NCI-H82 (cell line): ENCODE data around the gene SOX6.
"Not testable (repeated sequence)": the region's sequence is repeated elsewhere in the genome, so short reads cannot be mapped to it uniquely, and the experiment has no call there.

ENCODE experiments used
- DNase-seq: peaks from one replicate; lab custom pipeline; 2025; lab: John Stamatoyannopoulos, UW

SOX6 gene

DNA sequence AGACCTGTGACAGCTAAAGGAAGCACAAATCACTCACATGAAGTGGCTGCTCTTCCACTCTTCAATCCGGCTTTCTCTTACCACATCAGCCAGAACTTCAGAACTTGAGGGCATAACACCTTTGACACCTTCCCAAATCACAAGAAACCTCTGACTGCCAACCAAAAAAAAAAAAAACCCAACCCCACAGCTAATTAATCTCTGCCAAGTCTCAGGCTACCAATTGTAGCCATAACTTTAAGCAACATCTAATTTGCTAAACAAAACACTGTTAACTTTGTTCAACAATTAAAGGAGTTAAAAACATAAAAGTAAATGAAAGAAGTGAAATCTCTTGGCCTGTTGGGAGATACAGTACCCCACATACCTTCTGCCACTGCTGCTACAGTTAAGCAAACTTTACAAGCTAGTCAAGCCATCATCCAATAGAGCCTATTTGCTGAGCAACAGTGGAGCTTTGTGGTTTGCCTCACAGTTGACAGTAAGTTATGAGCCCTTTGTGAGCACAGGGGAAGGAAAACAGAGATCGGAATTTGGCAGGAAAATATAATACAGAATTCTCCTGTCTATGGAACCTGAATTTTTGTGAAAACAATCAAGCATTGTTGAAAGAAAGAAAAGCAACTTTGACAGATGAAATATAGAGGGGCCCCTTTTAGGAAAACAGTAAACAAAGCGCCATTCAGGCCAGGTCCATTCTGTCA is at the start of gene SOX6:
Gene SOX6, minus strand, starts transcription at position 490 of the 704 bp plus-strand sequence. CDS start 15,298 bp downstream, outside the sequence.
- DNase-seq: no peak

DNA sequence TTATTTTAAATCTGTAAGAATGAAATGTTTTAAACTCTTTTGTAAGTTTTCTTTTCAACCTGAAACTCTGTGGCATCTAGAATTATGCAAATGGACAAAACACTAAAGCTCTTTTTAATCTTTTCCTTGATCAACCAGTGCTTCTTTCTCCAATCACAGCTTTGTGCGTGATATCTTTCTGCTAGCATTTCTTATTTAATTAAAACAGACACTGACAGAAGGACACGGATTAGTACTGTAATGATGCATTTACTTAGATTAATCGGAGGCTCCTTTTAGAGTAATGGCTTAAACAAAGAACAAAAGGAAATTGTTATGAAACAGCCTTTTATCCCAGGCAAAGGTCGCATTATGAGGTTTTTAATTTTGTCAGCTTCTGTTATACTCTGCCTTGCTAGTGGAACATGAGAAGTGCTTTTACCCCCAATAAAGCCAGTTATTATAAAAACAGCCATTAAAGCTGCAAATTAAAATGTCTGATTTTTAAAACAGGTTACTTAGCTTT is 48.5 kb upstream of the SOX6 start:
- DNase-seq: peak; percentile 92

DNA sequence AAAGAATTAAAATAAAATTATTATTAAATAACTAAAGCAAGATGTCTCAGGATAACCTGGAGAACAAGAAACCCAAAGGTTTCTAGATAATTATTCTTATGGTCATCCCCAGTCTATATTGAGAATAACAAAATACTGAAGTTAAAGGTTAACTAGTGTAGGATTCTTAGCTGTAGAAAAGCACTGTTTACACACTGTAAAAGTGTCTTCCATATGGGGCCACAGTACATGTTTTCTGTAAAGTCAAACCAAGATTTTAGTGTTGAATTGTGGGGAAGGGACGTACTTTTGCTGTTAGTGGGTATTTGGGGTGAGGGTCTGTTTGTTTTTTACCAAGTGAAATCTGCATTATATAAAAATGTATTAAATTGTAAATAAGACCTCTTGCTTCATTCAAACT is 47.5 kb upstream of the SOX6 start:
- DNase-seq: no peak

DNA sequence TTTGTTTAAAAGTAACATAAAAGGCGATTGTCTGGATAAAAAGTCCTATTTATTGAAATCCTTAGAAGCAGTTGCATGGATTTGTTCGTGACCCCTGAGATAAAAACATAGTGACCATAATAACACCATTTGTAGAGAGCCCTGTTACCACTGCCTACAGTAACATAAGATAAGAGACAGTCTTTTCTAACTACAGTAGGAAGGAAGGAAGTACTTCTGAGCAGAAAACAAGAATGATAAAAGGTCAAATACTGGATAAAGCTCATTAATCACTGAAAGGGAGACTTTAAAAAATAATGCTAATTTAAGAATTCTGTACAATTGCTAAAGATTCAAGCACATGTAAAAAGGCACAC is 47.1 kb upstream of the SOX6 start:
- DNase-seq: no peak

DNA sequence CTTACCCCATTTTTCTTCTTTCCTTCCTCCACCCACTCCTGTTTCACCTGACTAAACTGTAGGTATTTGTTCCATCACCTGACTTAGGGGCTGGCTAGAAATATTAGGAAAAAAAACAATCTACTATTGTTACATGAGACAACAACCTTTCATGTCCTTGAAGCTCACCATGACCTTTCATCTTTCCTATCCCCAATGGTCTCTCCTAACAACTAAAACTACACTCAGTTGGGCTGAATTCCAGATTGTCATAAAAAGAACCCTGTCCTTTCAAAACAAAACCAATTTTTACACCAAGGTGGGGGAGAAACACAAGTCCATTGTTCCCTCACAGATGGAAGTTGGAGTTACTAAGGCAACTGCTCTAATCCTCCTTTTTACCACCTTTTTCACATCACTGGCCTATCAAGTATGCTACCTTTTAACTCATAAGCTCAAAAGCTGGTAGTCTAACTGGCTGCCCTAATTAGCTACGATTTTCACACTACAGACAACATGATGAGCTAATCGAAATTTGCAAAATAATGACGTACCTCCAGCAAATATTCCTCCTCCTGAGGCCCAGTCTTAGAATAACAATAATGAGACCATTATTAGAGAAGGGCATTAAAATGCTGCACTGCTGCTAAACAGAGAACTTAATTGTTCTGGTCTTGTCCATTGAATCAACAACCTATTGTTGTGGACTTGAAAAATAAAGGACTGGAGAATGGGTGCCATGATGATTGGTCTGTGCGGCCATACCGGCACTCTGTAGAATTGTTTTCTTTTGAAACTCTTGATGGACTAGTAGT is 46.5 kb upstream of the SOX6 start:
- no peak for DNase-seq

DNA sequence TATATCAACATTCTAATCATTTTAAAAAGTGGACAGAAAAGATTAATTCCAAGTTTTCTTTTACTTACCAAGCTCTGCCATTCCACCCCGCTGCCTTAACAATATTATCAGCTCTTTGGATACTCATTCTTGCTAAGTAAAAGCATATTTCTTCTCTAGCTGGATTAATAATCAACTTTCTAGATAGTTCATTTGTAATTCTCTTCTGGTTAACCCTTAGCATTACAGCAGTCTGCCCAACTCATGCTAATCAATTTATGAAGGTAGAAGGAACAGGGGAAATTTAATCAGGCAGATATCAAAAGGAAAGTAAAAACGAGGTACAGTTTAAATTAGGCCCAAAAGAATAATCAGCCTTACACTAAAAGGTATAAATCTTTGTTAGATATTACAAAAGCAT is 41.0 kb upstream of the SOX6 start:
- DNase-seq: no peak

GRCh38 chr11:16395601-16396000 is 39.3 kb upstream of the SOX6 start:
- no peak for DNase-seq

DNA sequence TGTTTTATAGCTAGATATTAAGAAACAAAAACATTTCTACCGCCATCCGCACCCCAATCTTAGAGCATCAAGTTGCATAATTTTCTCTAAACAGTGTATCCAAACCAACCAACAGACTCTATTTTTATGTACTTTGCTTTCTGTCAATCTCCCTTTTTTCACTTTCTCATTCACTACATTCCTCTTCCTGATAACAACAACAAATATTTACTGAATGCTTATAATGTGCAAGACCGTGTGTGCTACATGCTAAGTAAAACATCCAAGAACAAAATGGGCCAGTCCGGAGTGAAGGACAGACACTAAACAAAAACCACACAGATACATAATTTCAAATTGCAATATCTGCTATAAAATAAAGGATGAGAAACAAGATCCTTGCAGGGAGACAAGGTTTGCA is 38.6 kb upstream of the SOX6 start:
- no peak for DNase-seq

DNA sequence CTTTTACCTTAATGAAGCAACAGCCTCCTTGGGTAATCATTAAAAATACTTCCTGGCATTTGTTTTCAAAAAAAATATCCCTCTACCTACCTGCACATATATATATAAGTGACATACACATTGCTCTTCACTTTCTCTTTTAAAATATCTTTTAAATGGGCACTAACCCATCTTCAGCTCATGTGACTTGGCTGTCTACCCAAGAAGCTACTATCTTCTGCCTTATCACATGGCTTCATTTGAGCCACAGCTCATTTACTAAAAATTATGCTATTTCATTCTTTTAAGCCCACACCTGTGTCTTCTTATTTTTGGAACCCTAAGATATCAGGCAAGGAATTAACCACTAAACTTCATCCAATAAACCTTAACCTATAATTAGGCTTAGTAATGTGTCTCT is 37.0 kb upstream of the SOX6 start:
- no peak for DNase-seq

DNA sequence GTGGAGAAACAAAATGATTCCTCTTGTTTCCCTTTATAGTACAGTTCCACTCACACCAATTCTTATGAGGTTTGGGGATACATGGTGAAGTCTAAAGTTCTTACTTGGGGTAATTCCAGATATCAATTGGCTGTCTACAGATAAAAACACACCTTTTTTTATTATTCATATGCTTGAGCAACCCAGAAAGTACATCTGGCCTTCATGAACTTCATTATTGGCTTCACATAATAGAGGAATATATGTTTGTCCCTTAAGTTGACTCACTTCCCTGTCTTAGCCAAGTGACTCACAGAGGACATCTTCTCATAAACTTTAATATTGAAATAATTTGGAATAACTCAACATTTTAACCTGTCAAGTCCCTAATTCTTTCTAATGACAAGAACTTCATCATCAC is 36.3 kb upstream of the SOX6 start:
- no peak for DNase-seq

DNA sequence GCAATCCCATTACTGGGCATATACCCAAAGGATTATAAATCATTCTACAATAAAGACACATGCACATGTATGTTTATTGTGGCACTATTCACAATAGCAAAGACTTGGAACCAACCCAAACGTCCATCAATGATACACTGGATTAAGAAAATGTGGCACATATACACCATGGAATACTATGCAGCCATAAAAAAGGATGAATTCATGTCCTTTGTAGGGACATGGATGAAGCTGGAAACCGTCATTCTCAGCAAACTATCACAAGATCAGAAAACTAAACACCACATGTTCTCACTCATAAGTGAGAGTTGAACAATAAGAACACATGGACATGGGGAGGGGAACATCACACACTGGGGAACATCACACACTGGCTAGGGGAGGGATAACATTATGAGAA is 34.5 kb upstream of the SOX6 start:
- DNase-seq: not testable (repeated sequence)

GRCh38 chr11:16385099-16385498 is 28.8 kb upstream of the SOX6 start:
- no peak for DNase-seq

GRCh38 chr11:16382638-16383380 is 26.5 kb upstream of the SOX6 start:
- no peak for DNase-seq

DNA sequence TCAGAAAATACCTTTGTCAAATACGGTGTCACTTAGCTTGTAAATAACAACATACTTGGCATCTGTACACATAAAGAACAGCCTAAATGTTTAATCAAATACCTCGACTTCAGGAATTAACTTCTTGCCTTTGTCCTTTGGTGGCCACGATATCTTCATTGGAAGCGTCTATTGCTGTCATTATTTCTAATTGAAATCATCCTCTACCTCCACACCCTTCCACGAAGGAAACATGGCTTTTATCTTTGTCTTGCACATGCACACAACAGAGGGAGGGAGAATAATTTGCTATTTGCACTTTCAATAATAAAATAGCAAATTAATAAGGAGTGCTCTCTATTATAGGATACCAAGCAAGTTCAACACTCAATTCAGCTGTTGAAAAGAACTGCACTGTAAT is 25.8 kb upstream of the SOX6 start:
- no peak for DNase-seq

GRCh38 chr11:16380941-16381568 is 24.7 kb upstream of the SOX6 start:
- DNase-seq: no peak

DNA sequence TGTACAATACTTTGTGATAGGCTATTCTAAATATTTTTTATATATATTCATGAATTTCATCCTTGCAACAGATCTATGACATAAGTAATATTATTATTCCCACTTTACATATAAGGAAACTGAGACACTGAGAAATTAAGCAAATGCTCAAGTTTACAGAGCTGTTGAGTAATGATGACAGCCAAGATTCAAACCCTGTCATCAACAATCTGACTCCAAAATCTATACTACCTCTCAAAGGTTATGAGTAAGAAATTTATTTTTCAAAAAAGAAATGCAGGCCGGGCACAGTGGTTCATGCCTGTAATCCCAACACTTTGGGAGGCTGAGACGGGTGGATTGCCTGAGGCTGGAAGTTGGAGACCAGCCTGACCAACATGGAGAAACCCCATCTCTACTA is 22.6 kb upstream of the SOX6 start:
- no peak for DNase-seq

GRCh38 chr11:16377746-16378145 is 21.4 kb upstream of the SOX6 start:
- no peak for DNase-seq

GRCh38 chr11:16375664-16376063 is 19.3 kb upstream of the SOX6 start:
- DNase-seq: not testable (repeated sequence)

GRCh38 chr11:16373768-16374167 is 17.4 kb upstream of the SOX6 start:
- DNase-seq: no peak

GRCh38 chr11:16372355-16372754 is 16.0 kb upstream of the SOX6 start:
- DNase-seq: no peak

- no peak for DNase-seq
Measured at GRCh38 chr11:16367252-16367651, 10.9 kb upstream of the SOX6 start.

- no peak for DNase-seq
Measured at GRCh38 chr11:16365581-16366228, 9.4 kb upstream of the SOX6 start.
